ENCODE measurements around the gene ZDHHC19. TPM values are rescaled to one million over a fixed set of nuclear protein-coding genes. Genes with fewer than 3 reads are reported as not detected.

Gene ZDHHC19
- total and polyA plus RNA-seq, 2 experiments from 2014 or later, result 1.3 to 15.7 TPM

- TF ChIP-seq REST (IDR thresholded peaks at IDR 0.05; ENCODE audit: unreplicated experiment) (no peak), EZH2phosphoT487 (IDR thresholded peaks at IDR 0.05; ENCODE audit: unreplicated experiment) (no peak), NANOG (IDR thresholded peaks at IDR 0.05; ENCODE audit: borderline replicate concordance) (no peak), JUNB (IDR thresholded peaks at IDR 0.05; ENCODE audit: unreplicated experiment) (no peak), CTCF (conservative IDR thresholded peaks at IDR 0.05; ENCODE audit: low read depth in 2 of 2) (no peak), ZNF114 (CRISPR knock-in tag; IDR thresholded peaks at IDR 0.05) (no peak), ZNF331 (CRISPR knock-in tag; IDR thresholded peaks at IDR 0.05; ENCODE audit: low read depth) (no peak), EZH2 (IDR thresholded peaks at IDR 0.05; ENCODE audit: low read depth, unreplicated experiment) (no peak), ETS1 (IDR thresholded peaks at IDR 0.05) (no peak), POLR2AphosphoS5 (IDR thresholded peaks at IDR 0.05; ENCODE audit: low read depth) (no peak), CREB1 (CRISPR knock-in tag; IDR thresholded peaks at IDR 0.05; ENCODE audit: low read depth) (no peak), ZNF462 (CRISPR knock-in tag; IDR thresholded peaks at IDR 0.05) (no peak), STAT1 (IDR thresholded peaks at IDR 0.05; ENCODE audit: unreplicated experiment) (no peak)
- no peak overlapping the region for H2AFZ ChIP-seq
- Mint-ChIP-seq H3K4me3 (no peak overlapping the region), H3K4me1 (peaks cover 4% of the 10 kb centered on the region; the same call in 1 of the 3 replicates), H3K36me3 (ENCODE audit: low read depth) (peaks cover under 1% of the 10 kb centered on the region; the same call in 1 of the 3 replicates), H3K27me3 (ENCODE audit: insufficient read depth, low read depth, poor library complexity) (peaks cover 5% of the 10 kb centered on the region), H3K9me3 (no peaks in the 10 kb centered on the region; the same call in 2 of the 3 replicates), H3K27ac (no peak overlapping the region)
- H3K9me2 ChIP-seq (ENCODE audit: insufficient read depth), result no peaks in the 10 kb centered on the region
- H3K27me3 ChIP-seq (ENCODE audit: insufficient read depth), result no peaks in the 10 kb centered on the region
- H3K4me3 ChIP-seq, result no peak overlapping the region
- H3F3A ChIP-seq (replicated peaks; ENCODE audit: low read depth), result no peaks in the 10 kb centered on the region
- H3K27ac ChIP-seq (ENCODE audit: low read depth), result no peak overlapping the region
- ATAC-seq (no peak), DNase-seq (ENCODE audit: low spot score) (no peak)
- no peak overlapping the region for H3K4me2 ChIP-seq
- H4K20me1 ChIP-seq (replicated peaks; ENCODE audit: insufficient read depth), result 0 out of 2 replicates have a peak, but pooled peaks cover 5% of the 10 kb centered on the region
- no peaks in the 10 kb centered on the region for H3K36me3 ChIP-seq (ENCODE audit: insufficient read depth)
- no peaks in the 10 kb centered on the region for H3K79me2 ChIP-seq (replicated peaks; ENCODE audit: insufficient read depth)
- H3K4me1 ChIP-seq (ENCODE audit: insufficient read depth), result no peaks in the 10 kb centered on the region
These were observed 21.1 kb upstream of the ZDHHC19 start for GRCh38 chr3:196232154-196232881.
